Subcutaneous abdominal adipose tissue (tissue), 5 donors: Measurements from ENCODE around the gene GINS2.
A peak's percentile ranks its signal among the peaks of the same experiment; 100 is the strongest.

ENCODE experiments used
- H3K27ac ChIP-seq: one replicate; pipeline ENCODE4 v1.7.0; 2013; ENCODE audit warnings: low read depth, mild to moderate bottlenecking, inconsistent platforms, low read length, moderate library complexity
- H3K27me3 ChIP-seq, 5 donors: one replicate each; pipeline ENCODE4 v1.7.0; 2013; ENCODE audit warnings: low read length in 5 of 5, inconsistent platforms in 1 of 5; ENCODE audit not compliant: control insufficient read depth in 5 of 5, insufficient read depth in 4 of 5
- H3K36me3 ChIP-seq, 5 donors: one replicate each; pipeline ENCODE4 v1.7.0; 2013; ENCODE audit warnings: low read length in 5 of 5; ENCODE audit not compliant: control insufficient read depth in 5 of 5, insufficient read depth in 5 of 5
- H3K4me1 ChIP-seq, 5 donors: one replicate each; pipeline ENCODE4 v1.7.0; 2013; ENCODE audit warnings: low read length in 5 of 5, mild to moderate bottlenecking in 3 of 5, moderate library complexity in 1 of 5; ENCODE audit not compliant: control insufficient read depth in 5 of 5, insufficient read depth in 5 of 5
- H3K4me3 ChIP-seq, 5 donors: one replicate each; pipeline ENCODE4 v1.7.0; 2013; ENCODE audit warnings: low read length in 5 of 5, low read depth in 1 of 5
- H3K9ac ChIP-seq, 5 donors: one replicate each; pipeline ENCODE4 v1.7.0; 2013; ENCODE audit warnings: low read length in 5 of 5, mild to moderate bottlenecking in 4 of 5, moderate library complexity in 3 of 5
- H3K9me3 ChIP-seq, 5 donors: one replicate each; pipeline ENCODE4 v1.7.0; 2013; ENCODE audit warnings: low read length in 5 of 5; ENCODE audit not compliant: control insufficient read depth in 5 of 5
- donor health status: healthy.
- donor health status: healthy.
- donor health status: healthy.
- donor health status: healthy.
- donor health status: healthy.

GINS2 gene

GRCh38 chr16:85662976-85663830 is 25.6 kb downstream of the GINS2 start:
- H3K27me3 ChIP-seq: no peaks in the 10 kb centered on the region
- H3K4me1 ChIP-seq: peaks cover 0 to 24% (median 10%) of the 10 kb centered on the region in 5 donors
- H3K4me3 ChIP-seq: no peak overlapping the region
- no peak overlapping the region for H3K9ac ChIP-seq
- peaks cover 4 to 94% (median 92%) of the 10 kb centered on the region in 5 donors for H3K36me3 ChIP-seq
- no peak overlapping the region for H3K27ac ChIP-seq
- H3K9me3 ChIP-seq: no peaks in the 10 kb centered on the region

- no peak overlapping the region for H3K4me3 ChIP-seq
- H3K9me3 ChIP-seq: no peaks in the 10 kb centered on the region
- peaks cover 4 to 94% (median 92%) of the 10 kb centered on the region in 5 donors for H3K36me3 ChIP-seq
- H3K4me1 ChIP-seq: peaks cover 0 to 31% (median 10%) of the 10 kb centered on the region in 5 donors
- H3K27me3 ChIP-seq: no peaks in the 10 kb centered on the region
- H3K27ac ChIP-seq: no peak overlapping the region
- H3K9ac ChIP-seq: no peak overlapping the region
These were observed 26.3 kb downstream of the GINS2 start for GRCh38 chr16:85662482-85662812.

- Histone ChIP-seq H3K4me1 (peaks cover 0 to 36% (median 10%) of the 10 kb centered on the region in 5 donors), H3K27me3 (no peaks in the 10 kb centered on the region), H3K9me3 (no peaks in the 10 kb centered on the region), H3K27ac (no peak overlapping the region), H3K4me3 (no peak overlapping the region), H3K36me3 (peaks cover 3 to 94% (median 92%) of the 10 kb centered on the region in 5 donors), H3K9ac (no peak overlapping the region)
These were observed 26.8 kb downstream of the GINS2 start for GRCh38 chr16:85661740-85662481.

- Histone ChIP-seq H3K9ac (no peak overlapping the region), H3K27ac (no peak overlapping the region), H3K36me3 (peaks cover 0 to 94% (median 91%) of the 10 kb centered on the region in 5 donors), H3K9me3 (no peaks in the 10 kb centered on the region), H3K4me1 (peaks cover 0 to 42% (median 14%) of the 10 kb centered on the region in 5 donors), H3K4me3 (no peak overlapping the region), H3K27me3 (no peaks in the 10 kb centered on the region)
These were observed 27.7 kb downstream of the GINS2 start for GRCh38 chr16:85660843-85661739.

GRCh38 chr16:85659805-85660511 is 28.8 kb downstream of the GINS2 start:
- Histone ChIP-seq H3K4me1 (peaks cover 0 to 53% (median 25%) of the 10 kb centered on the region in 5 donors), H3K4me3 (no peak overlapping the region), H3K36me3 (peaks cover 0 to 94% (median 91%) of the 10 kb centered on the region in 5 donors), H3K27me3 (no peaks in the 10 kb centered on the region), H3K9me3 (no peaks in the 10 kb centered on the region), H3K9ac (no peak overlapping the region), H3K27ac (no peak overlapping the region)

- no peak overlapping the region for H3K27ac ChIP-seq
- no peaks in the 10 kb centered on the region for H3K9me3 ChIP-seq
- peaks cover 0 to 57% (median 25%) of the 10 kb centered on the region in 5 donors for H3K4me1 ChIP-seq
- H3K36me3 ChIP-seq: peaks cover 0 to 94% (median 91%) of the 10 kb centered on the region in 5 donors
- H3K27me3 ChIP-seq: no peaks in the 10 kb centered on the region
- H3K4me3 ChIP-seq: no peak overlapping the region
- H3K9ac ChIP-seq: no peak overlapping the region
These were observed 29.4 kb downstream of the GINS2 start for GRCh38 chr16:85659336-85659735.

GRCh38 chr16:85658504-85659326 is 30.0 kb downstream of the GINS2 start:
- Histone ChIP-seq H3K9ac (peak overlapping the region in 1 of 5 donors; percentile 15), H3K9me3 (no peaks in the 10 kb centered on the region), H3K27me3 (no peaks in the 10 kb centered on the region), H3K4me3 (no peak overlapping the region), H3K27ac (peak overlapping the region; percentile 37), H3K4me1 (peaks cover 0 to 56% (median 25%) of the 10 kb centered on the region in 5 donors), H3K36me3 (peaks cover 0 to 94% (median 91%) of the 10 kb centered on the region in 5 donors)

GRCh38 chr16:85657996-85658395 is 30.8 kb downstream of the GINS2 start:
- H3K4me1 ChIP-seq: peaks cover 0 to 59% (median 25%) of the 10 kb centered on the region in 5 donors
- H3K9me3 ChIP-seq: no peaks in the 10 kb centered on the region
- no peak overlapping the region for H3K4me3 ChIP-seq
- no peaks in the 10 kb centered on the region for H3K27me3 ChIP-seq
- H3K36me3 ChIP-seq: peaks cover 0 to 92% (median 86%) of the 10 kb centered on the region in 5 donors
- H3K27ac ChIP-seq: peak overlapping the region; percentile 30
- peak overlapping the region in 2 of 5 donors; percentile 15 to 43 for H3K9ac ChIP-seq
